Measurements from ENCODE around the gene NAV2. TPM values are rescaled to one million over a fixed set of nuclear protein-coding genes. Genes with fewer than 3 reads are reported as not detected.

Gene NAV2
- total and polyA plus RNA-seq, 2 experiments from 2014 or later, result 26.0 to 45.0 TPM

DNA sequence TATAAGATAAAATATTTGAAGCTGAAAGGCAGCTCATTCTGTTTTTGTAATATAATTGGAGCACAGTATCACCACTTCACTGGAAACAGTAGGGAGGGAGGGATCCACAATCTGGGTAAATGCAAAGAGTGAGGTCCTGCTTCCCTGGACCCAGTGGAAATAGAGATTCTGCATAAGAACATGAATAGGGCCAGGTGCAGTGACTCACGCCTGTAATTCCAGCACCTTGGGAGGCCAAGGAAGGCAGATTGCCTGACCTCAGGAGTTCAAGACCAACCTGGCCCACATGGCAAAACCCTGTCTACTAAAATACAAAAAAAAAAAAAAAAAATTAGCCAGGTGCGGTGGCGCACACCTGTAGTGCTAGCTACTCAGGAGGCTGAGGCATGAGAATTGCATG is 303.9 kb downstream of the NAV2 start (continued):
- TF ChIP-seq, protein P1, sequence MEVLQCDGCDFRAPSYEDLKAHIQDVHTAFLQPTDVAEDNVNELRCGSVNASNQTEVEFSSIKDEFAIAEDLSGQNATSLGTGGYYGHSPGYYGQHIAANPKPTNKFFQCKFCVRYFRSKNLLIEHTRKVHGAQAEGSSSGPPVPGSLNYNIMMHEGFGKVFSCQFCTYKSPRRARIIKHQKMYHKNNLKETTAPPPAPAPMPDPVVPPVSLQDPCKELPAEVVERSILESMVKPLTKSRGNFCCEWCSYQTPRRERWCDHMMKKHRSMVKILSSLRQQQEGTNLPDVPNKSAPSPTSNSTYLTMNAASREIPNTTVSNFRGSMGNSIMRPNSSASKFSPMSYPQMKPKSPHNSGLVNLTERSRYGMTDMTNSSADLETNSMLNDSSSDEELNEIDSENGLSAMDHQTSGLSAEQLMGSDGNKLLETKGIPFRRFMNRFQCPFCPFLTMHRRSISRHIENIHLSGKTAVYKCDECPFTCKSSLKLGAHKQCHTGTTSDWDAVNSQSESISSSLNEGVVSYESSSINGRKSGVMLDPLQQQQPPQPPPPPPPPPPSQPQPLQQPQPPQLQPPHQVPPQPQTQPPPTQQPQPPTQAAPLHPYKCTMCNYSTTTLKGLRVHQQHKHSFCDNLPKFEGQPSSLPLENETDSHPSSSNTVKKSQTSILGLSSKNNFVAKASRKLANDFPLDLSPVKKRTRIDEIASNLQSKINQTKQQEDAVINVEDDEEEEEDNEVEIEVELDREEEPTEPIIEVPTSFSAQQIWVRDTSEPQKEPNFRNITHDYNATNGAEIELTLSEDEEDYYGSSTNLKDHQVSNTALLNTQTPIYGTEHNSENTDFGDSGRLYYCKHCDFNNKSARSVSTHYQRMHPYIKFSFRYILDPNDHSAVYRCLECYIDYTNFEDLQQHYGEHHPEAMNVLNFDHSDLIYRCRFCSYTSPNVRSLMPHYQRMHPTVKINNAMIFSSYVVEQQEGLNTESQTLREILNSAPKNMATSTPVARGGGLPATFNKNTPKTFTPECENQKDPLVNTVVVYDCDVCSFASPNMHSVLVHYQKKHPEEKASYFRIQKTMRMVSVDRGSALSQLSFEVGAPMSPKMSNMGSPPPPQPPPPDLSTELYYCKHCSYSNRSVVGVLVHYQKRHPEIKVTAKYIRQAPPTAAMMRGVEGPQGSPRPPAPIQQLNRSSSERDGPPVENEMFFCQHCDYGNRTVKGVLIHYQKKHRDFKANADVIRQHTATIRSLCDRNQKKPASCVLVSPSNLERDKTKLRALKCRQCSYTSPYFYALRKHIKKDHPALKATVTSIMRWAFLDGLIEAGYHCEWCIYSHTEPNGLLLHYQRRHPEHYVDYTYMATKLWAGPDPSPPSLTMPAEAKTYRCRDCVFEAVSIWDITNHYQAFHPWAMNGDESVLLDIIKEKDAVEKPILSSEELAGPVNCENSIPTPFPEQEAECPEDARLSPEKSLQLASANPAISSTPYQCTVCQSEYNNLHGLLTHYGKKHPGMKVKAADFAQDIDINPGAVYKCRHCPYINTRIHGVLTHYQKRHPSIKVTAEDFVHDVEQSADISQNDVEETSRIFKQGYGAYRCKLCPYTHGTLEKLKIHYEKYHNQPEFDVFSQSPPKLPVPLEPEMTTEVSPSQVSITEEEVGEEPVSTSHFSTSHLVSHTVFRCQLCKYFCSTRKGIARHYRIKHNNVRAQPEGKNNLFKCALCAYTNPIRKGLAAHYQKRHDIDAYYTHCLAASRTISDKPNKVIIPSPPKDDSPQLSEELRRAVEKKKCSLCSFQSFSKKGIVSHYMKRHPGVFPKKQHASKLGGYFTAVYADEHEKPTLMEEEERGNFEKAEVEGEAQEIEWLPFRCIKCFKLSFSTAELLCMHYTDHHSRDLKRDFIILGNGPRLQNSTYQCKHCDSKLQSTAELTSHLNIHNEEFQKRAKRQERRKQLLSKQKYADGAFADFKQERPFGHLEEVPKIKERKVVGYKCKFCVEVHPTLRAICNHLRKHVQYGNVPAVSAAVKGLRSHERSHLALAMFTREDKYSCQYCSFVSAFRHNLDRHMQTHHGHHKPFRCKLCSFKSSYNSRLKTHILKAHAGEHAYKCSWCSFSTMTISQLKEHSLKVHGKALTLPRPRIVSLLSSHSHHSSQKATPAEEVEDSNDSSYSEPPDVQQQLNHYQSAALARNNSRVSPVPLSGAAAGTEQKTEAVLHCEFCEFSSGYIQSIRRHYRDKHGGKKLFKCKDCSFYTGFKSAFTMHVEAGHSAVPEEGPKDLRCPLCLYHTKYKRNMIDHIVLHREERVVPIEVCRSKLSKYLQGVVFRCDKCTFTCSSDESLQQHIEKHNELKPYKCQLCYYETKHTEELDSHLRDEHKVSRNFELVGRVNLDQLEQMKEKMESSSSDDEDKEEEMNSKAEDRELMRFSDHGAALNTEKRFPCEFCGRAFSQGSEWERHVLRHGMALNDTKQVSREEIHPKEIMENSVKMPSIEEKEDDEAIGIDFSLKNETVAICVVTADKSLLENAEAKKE (CRISPR knock-in tag; IDR thresholded peaks at IDR 0.05), result no peak
- TF ChIP-seq ZNF331 (CRISPR knock-in tag; IDR thresholded peaks at IDR 0.05; ENCODE audit: low read depth), result no peak
- TF ChIP-seq, protein P2, sequence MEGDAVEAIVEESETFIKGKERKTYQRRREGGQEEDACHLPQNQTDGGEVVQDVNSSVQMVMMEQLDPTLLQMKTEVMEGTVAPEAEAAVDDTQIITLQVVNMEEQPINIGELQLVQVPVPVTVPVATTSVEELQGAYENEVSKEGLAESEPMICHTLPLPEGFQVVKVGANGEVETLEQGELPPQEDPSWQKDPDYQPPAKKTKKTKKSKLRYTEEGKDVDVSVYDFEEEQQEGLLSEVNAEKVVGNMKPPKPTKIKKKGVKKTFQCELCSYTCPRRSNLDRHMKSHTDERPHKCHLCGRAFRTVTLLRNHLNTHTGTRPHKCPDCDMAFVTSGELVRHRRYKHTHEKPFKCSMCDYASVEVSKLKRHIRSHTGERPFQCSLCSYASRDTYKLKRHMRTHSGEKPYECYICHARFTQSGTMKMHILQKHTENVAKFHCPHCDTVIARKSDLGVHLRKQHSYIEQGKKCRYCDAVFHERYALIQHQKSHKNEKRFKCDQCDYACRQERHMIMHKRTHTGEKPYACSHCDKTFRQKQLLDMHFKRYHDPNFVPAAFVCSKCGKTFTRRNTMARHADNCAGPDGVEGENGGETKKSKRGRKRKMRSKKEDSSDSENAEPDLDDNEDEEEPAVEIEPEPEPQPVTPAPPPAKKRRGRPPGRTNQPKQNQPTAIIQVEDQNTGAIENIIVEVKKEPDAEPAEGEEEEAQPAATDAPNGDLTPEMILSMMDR (conservative IDR thresholded peaks at IDR 0.05; ENCODE audit: low read depth in 2 of 2), result no peak

DNA sequence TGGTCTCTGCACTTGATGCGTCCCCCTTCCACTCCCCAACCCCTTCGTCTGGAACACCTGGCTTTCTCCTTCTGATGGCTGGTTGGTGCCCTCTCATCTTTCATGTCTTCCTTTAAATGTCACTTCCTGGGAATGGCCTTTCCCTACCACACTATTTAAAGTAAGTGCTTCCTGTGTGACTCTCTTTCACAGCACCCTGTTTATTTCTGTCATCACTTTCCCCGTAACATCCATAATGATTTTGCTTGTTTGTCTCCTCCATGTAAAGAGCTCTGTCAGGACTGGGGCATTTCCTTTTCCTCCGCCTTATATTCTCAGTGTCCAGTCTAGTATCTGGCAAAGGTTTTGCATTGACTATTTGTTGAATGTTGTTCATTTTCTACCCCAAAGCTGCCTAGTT is 304.7 kb downstream of the NAV2 start:
- Histone ChIP-seq H4K20me1 (replicated peaks; ENCODE audit: insufficient read depth) (no peaks in the 10 kb centered on the region; the same call in 1 of the 2 replicates), H3K27me3 (ENCODE audit: insufficient read depth) (no peaks in the 10 kb centered on the region), H3K79me2 (replicated peaks; ENCODE audit: insufficient read depth) (no peaks in the 10 kb centered on the region), H3K4me3 (no peak overlapping the region), H3K4me2 (peak overlapping the region; percentile 39; the same call in 1 of the 2 replicates), H3K36me3 (ENCODE audit: insufficient read depth) (no peaks in the 10 kb centered on the region), H3K9me2 (ENCODE audit: insufficient read depth) (peaks cover 4% of the 10 kb centered on the region; the same call in 1 of the 2 replicates), H3K4me1 (ENCODE audit: insufficient read depth) (peaks cover 52% of the 10 kb centered on the region), H2AFZ (no peak overlapping the region), H3K27ac (ENCODE audit: low read depth) (0 out of 2 replicates have a peak overlapping the region, but pooled peaks have one; percentile 14), H3F3A (replicated peaks; ENCODE audit: low read depth) (peaks cover 7% of the 10 kb centered on the region; the same call in 1 of the 2 replicates)
- 0 out of 3 replicates have a peak, but pooled peaks cover 3% of the 10 kb centered on the region for H3K36me3 Mint-ChIP-seq (ENCODE audit: low read depth)
- H3K27ac Mint-ChIP-seq, result peak overlapping the region; percentile 12; the same call in 1 of the 2 replicates
- no peaks in the 10 kb centered on the region for H3K9me3 Mint-ChIP-seq
- H3K4me3 Mint-ChIP-seq, result peak overlapping the region; percentile 0; the same call in 1 of the 3 replicates
- ATAC-seq (no peak), DNase-seq (ENCODE audit: low spot score) (no peak)
- H3K4me1 Mint-ChIP-seq, result peaks cover 35% of the 10 kb centered on the region
- peaks cover 7% of the 10 kb centered on the region for H3K27me3 Mint-ChIP-seq (ENCODE audit: insufficient read depth, low read depth, poor library complexity)
- TF ChIP-seq, protein P3, sequence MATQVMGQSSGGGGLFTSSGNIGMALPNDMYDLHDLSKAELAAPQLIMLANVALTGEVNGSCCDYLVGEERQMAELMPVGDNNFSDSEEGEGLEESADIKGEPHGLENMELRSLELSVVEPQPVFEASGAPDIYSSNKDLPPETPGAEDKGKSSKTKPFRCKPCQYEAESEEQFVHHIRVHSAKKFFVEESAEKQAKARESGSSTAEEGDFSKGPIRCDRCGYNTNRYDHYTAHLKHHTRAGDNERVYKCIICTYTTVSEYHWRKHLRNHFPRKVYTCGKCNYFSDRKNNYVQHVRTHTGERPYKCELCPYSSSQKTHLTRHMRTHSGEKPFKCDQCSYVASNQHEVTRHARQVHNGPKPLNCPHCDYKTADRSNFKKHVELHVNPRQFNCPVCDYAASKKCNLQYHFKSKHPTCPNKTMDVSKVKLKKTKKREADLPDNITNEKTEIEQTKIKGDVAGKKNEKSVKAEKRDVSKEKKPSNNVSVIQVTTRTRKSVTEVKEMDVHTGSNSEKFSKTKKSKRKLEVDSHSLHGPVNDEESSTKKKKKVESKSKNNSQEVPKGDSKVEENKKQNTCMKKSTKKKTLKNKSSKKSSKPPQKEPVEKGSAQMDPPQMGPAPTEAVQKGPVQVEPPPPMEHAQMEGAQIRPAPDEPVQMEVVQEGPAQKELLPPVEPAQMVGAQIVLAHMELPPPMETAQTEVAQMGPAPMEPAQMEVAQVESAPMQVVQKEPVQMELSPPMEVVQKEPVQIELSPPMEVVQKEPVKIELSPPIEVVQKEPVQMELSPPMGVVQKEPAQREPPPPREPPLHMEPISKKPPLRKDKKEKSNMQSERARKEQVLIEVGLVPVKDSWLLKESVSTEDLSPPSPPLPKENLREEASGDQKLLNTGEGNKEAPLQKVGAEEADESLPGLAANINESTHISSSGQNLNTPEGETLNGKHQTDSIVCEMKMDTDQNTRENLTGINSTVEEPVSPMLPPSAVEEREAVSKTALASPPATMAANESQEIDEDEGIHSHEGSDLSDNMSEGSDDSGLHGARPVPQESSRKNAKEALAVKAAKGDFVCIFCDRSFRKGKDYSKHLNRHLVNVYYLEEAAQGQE (IDR thresholded peaks at IDR 0.05; ENCODE audit: unreplicated experiment), result no peak
- TF ChIP-seq NANOG (IDR thresholded peaks at IDR 0.05; ENCODE audit: borderline replicate concordance), result no peak
- TF ChIP-seq JUNB (IDR thresholded peaks at IDR 0.05; ENCODE audit: unreplicated experiment), result no peak
- TF ChIP-seq, protein P4, sequence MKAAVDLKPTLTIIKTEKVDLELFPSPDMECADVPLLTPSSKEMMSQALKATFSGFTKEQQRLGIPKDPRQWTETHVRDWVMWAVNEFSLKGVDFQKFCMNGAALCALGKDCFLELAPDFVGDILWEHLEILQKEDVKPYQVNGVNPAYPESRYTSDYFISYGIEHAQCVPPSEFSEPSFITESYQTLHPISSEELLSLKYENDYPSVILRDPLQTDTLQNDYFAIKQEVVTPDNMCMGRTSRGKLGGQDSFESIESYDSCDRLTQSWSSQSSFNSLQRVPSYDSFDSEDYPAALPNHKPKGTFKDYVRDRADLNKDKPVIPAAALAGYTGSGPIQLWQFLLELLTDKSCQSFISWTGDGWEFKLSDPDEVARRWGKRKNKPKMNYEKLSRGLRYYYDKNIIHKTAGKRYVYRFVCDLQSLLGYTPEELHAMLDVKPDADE (IDR thresholded peaks at IDR 0.05), result no peak
- TF ChIP-seq, protein P2 (conservative IDR thresholded peaks at IDR 0.05; ENCODE audit: low read depth in 2 of 2), result no peak
- TF ChIP-seq EZH2phosphoT487 (IDR thresholded peaks at IDR 0.05; ENCODE audit: unreplicated experiment), result no peak
- TF ChIP-seq EZH2 (IDR thresholded peaks at IDR 0.05; ENCODE audit: low read depth, unreplicated experiment), result no peak

All from GM23338 (cell line).